GM12873 (cell line): Measurements from ENCODE around the gene MDP1.

ENCODE experiments used
- CTCF ChIP-seq: IDR thresholded peaks from 2 replicates; pipeline ENCODE4 v1.5.1; 2012; ENCODE audit warnings: low read depth, mild to moderate bottlenecking, moderate library complexity, low read length, control low read depth; ENCODE audit not compliant: insufficient read depth; ENCODE audit errors: missing control alignments

Gene MDP1

GRCh38 chr14:24215495-24216344 lies at the start of gene MDP1:
Gene MDP1 (minus strand): TSS chr14:24216066. CDS start chr14:24215955, 111 bp downstream.
- peak; percentile 87 for TF ChIP-seq CTCF

- TF ChIP-seq CTCF: no peak
Observed at GRCh38 chr14:24264298-24264697, 48.4 kb upstream of the MDP1 start.

- TF ChIP-seq CTCF: no peak
Observed at GRCh38 chr14:24263848-24264247, 48.0 kb upstream of the MDP1 start.

GRCh38 chr14:24262821-24263733 lies 47.2 kb upstream of the MDP1 start, which contains the start of gene TGM1:
Gene TGM1 (minus strand): TSS chr14:24263177. CDS start chr14:24262352, 825 bp downstream.
- TF ChIP-seq CTCF: no peak

GRCh38 chr14:24261969-24262327 lies 46.1 kb upstream of the MDP1 start:
- TF ChIP-seq CTCF: no peak

- no peak for TF ChIP-seq CTCF
Observed at GRCh38 chr14:24261256-24261968, 45.5 kb upstream of the MDP1 start.

DNA sequence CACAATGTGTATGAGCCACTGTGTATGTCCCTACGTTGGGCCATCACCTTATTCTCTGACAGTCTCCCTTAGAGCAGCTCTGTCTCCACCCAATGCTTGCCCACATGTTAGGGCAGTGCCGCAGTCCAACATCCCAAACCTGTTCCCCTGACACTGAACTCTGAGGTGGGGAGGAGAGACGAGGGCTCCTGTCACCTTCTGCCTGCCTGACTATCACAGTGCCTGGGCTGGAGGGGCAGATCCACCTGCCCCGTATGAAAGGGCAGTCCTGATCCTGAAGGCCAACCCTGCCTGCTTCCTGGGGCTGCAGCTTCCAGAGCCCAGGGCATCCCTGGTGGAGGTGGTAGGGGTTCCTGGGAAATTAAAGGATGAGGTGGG lies 44.9 kb upstream of the MDP1 start:
- no peak for TF ChIP-seq CTCF
